ENCODE measurements around the gene SYT8.
A peak's percentile ranks its signal among the peaks of the same experiment; 100 is the strongest.

SYT8 gene

DNA sequence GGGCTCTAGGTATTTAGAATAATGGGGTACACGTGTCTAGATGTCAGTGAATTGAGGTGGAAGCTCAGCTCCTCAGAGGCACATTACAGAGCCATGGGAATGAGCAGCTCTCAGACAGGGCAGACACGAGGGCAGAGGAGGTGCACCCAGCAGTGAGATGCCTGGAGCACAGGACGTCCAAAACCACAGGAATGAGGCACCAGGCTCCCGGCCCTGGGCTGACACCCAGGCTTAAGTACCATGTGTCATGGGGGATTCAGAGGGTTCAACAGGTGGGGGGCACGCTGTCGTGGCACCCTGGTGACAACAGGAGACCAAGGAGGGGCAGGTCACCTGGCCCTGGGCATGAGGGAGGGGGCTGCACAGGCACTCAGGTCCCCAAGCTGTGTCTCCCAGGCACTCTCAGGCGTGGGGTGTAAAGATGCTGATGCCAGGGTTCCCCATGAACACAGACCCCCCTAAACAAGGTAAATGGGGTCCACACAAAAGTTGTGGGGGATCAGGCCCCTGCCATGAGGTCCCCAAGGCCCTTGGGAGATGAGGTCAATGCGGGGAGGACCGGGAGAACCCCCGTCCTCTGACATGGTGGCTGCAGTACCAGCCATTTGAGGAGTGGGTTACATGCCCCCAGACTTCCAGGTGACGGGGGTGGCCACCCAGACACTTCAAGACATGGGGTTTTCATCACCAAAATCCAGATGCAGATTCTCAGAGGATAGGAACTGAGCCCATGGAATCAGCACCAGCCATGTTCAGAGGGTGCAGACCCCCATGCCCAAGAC, 5.6 kb upstream of the SYT8 start:
- ChIA-PET POLR2A (no interaction called here), CTCF (interaction anchor here (1.3 to 8.2 kb wide), 4 partner anchors 136 to 177 kb away, joined by 3 to 261 read pairs (median 67); no protein-coding TSS in a partner anchor)
- Histone ChIP-seq H3K27ac (ENCODE audit: extremely low read depth, low read depth, low read length) (no peak overlapping the region), H3K4me3 (ENCODE audit: low read depth, low read length) (no peak overlapping the region), H3K9me3 (ENCODE audit: control insufficient read depth, insufficient read depth, low read depth, low read length) (no peaks in the 10 kb centered on the region), H3K36me3 (ENCODE audit: control insufficient read depth in 2 of 2, insufficient read depth in 1 of 2, low read length in 2 of 2) (no peaks in the 10 kb centered on the region), H3K4me1 (ENCODE audit: control insufficient read depth, insufficient read depth, low read length) (no peaks in the 10 kb centered on the region)
- TF ChIP-seq ZIC2 (tag by site-specific recombination; IDR thresholded peaks at IDR 0.05) (peak; percentile 59), SCRT2 (tag by site-specific recombination; IDR thresholded peaks at IDR 0.05) (peak; percentile 94), SCRT1 (tag by site-specific recombination; IDR thresholded peaks at IDR 0.05; ENCODE audit: borderline replicate concordance) (peak; percentile 42; the same call in 1 of the 2 replicates), ZNF24 (tag by site-specific recombination; IDR thresholded peaks at IDR 0.05) (no peak), ZBTB20 (tag by site-specific recombination; IDR thresholded peaks at IDR 0.05) (0 out of 2 replicates have a peak, but pooled peaks have one; percentile 32)
- TF ChIP-seq, protein P1, sequence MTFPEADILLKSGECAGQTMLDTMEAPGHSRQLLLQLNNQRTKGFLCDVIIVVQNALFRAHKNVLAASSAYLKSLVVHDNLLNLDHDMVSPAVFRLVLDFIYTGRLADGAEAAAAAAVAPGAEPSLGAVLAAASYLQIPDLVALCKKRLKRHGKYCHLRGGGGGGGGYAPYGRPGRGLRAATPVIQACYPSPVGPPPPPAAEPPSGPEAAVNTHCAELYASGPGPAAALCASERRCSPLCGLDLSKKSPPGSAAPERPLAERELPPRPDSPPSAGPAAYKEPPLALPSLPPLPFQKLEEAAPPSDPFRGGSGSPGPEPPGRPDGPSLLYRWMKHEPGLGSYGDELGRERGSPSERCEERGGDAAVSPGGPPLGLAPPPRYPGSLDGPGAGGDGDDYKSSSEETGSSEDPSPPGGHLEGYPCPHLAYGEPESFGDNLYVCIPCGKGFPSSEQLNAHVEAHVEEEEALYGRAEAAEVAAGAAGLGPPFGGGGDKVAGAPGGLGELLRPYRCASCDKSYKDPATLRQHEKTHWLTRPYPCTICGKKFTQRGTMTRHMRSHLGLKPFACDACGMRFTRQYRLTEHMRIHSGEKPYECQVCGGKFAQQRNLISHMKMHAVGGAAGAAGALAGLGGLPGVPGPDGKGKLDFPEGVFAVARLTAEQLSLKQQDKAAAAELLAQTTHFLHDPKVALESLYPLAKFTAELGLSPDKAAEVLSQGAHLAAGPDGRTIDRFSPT (tag by site-specific recombination; IDR thresholded peaks at IDR 0.05), result no peak
- TF ChIP-seq, protein P2, sequence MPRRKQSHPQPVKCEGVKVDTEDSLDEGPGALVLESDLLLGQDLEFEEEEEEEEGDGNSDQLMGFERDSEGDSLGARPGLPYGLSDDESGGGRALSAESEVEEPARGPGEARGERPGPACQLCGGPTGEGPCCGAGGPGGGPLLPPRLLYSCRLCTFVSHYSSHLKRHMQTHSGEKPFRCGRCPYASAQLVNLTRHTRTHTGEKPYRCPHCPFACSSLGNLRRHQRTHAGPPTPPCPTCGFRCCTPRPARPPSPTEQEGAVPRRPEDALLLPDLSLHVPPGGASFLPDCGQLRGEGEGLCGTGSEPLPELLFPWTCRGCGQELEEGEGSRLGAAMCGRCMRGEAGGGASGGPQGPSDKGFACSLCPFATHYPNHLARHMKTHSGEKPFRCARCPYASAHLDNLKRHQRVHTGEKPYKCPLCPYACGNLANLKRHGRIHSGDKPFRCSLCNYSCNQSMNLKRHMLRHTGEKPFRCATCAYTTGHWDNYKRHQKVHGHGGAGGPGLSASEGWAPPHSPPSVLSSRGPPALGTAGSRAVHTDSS (tag by site-specific recombination; IDR thresholded peaks at IDR 0.05), result no peak

DNA sequence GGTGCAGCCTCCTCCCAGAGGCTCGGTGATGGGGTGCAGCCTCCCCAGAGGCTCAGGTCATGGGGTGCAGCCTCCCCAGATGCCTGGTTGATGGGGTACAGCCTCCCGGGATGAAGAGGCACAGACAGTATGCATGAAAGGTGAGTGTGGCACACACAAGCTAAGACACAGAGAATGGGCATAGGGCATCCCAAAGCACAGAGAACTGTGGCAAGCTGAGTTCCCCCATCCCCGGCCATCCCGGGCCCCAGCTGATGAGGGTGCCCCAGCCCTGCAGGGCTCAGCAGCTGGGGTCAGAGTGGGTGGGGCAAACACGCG, 4.8 kb upstream of the SYT8 start:
- ChIA-PET CTCF (interaction anchor here (0.9 to 8.2 kb wide), 3 partner anchors 137 to 322 kb away, joined by 3 to 261 read pairs (median 116); no protein-coding TSS in a partner anchor), POLR2A (no interaction called here)
- no peaks in the 10 kb centered on the region for H3K36me3 ChIP-seq (ENCODE audit: control insufficient read depth in 2 of 2, insufficient read depth in 1 of 2, low read length in 2 of 2)
- no peak overlapping the region for H3K4me3 ChIP-seq (ENCODE audit: low read depth, low read length)
- no peaks in the 10 kb centered on the region for H3K4me1 ChIP-seq (ENCODE audit: control insufficient read depth, insufficient read depth, low read length)
- no peaks in the 10 kb centered on the region for H3K9me3 ChIP-seq (ENCODE audit: control insufficient read depth, insufficient read depth, low read depth, low read length)
- no peak overlapping the region for H3K27ac ChIP-seq (ENCODE audit: extremely low read depth, low read depth, low read length)
- TF ChIP-seq ZNF660 (tag by site-specific recombination; IDR thresholded peaks at IDR 0.05) (no peak), FEZF1 (tag by site-specific recombination; IDR thresholded peaks at IDR 0.05) (no peak), ZNF701 (tag by site-specific recombination; IDR thresholded peaks at IDR 0.05) (no peak), ZNF561 (tag by site-specific recombination; IDR thresholded peaks at IDR 0.05; ENCODE audit: borderline replicate concordance) (no peak), ZNF146 (tag by site-specific recombination; IDR thresholded peaks at IDR 0.05) (no peak), ZBTB21 (tag by site-specific recombination; IDR thresholded peaks at IDR 0.05) (no peak), ZNF214 (tag by site-specific recombination; IDR thresholded peaks at IDR 0.05; ENCODE audit: borderline replicate concordance) (no peak), ZNF341 (tag by site-specific recombination; IDR thresholded peaks at IDR 0.05; ENCODE audit: low read depth) (no peak)
- TF ChIP-seq, protein P3, sequence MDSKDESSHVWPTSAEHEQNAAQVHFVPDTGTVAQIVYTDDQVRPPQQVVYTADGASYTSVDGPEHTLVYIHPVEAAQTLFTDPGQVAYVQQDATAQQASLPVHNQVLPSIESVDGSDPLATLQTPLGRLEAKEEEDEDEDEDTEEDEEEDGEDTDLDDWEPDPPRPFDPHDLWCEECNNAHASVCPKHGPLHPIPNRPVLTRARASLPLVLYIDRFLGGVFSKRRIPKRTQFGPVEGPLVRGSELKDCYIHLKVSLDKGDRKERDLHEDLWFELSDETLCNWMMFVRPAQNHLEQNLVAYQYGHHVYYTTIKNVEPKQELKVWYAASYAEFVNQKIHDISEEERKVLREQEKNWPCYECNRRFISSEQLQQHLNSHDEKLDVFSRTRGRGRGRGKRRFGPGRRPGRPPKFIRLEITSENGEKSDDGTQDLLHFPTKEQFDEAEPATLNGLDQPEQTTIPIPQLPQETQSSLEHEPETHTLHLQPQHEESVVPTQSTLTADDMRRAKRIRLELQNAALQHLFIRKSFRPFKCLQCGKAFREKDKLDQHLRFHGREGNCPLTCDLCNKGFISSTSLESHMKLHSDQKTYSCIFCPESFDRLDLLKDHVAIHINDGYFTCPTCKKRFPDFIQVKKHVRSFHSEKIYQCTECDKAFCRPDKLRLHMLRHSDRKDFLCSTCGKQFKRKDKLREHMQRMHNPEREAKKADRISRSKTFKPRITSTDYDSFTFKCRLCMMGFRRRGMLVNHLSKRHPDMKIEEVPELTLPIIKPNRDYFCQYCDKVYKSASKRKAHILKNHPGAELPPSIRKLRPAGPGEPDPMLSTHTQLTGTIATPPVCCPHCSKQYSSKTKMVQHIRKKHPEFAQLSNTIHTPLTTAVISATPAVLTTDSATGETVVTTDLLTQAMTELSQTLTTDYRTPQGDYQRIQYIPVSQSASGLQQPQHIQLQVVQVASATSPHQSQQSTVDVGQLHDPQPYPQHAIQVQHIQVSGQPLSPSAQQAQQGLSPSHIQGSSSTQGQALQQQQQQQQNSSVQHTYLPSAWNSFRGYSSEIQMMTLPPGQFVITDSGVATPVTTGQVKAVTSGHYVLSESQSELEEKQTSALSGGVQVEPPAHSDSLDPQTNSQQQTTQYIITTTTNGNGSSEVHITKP (tag by site-specific recombination; IDR thresholded peaks at IDR 0.05), result no peak
- TF ChIP-seq, protein P2 (tag by site-specific recombination; IDR thresholded peaks at IDR 0.05), result no peak
- TF ChIP-seq, protein P4, sequence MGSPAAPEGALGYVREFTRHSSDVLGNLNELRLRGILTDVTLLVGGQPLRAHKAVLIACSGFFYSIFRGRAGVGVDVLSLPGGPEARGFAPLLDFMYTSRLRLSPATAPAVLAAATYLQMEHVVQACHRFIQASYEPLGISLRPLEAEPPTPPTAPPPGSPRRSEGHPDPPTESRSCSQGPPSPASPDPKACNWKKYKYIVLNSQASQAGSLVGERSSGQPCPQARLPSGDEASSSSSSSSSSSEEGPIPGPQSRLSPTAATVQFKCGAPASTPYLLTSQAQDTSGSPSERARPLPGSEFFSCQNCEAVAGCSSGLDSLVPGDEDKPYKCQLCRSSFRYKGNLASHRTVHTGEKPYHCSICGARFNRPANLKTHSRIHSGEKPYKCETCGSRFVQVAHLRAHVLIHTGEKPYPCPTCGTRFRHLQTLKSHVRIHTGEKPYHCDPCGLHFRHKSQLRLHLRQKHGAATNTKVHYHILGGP (tag by site-specific recombination; IDR thresholded peaks at IDR 0.05), result no peak
- TF ChIP-seq, protein P5, sequence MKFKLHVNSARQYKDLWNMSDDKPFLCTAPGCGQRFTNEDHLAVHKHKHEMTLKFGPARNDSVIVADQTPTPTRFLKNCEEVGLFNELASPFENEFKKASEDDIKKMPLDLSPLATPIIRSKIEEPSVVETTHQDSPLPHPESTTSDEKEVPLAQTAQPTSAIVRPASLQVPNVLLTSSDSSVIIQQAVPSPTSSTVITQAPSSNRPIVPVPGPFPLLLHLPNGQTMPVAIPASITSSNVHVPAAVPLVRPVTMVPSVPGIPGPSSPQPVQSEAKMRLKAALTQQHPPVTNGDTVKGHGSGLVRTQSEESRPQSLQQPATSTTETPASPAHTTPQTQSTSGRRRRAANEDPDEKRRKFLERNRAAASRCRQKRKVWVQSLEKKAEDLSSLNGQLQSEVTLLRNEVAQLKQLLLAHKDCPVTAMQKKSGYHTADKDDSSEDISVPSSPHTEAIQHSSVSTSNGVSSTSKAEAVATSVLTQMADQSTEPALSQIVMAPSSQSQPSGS (tag by site-specific recombination; IDR thresholded peaks at IDR 0.05; ENCODE audit: low read depth), result no peak
- TF ChIP-seq, protein P6, sequence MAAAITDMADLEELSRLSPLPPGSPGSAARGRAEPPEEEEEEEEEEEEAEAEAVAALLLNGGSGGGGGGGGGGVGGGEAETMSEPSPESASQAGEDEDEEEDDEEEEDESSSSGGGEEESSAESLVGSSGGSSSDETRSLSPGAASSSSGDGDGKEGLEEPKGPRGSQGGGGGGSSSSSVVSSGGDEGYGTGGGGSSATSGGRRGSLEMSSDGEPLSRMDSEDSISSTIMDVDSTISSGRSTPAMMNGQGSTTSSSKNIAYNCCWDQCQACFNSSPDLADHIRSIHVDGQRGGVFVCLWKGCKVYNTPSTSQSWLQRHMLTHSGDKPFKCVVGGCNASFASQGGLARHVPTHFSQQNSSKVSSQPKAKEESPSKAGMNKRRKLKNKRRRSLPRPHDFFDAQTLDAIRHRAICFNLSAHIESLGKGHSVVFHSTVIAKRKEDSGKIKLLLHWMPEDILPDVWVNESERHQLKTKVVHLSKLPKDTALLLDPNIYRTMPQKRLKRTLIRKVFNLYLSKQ (tag by site-specific recombination; IDR thresholded peaks at IDR 0.05; ENCODE audit: borderline replicate concordance), result no peak

All from HEK293 (cell line).